HepG2 (cell line): ENCODE measurements around the gene KIF17. TPM values are rescaled to one million over a fixed set of nuclear protein-coding genes. Genes with fewer than 3 reads are reported as not detected.

Source experiments
- ETV5 ChIP-seq: IDR thresholded peaks from 2 replicates; pipeline ENCODE4 v1.6.1; 2018; ENCODE audit warnings: missing biosample characterization, missing genetic modification reagents, inconsistent platforms, borderline replicate concordance
- GABPA ChIP-seq, 2 experiments: IDR thresholded peaks; 2 replicates each; pipeline ENCODE4 v1.6.1; 2011 to 2016; ENCODE audit warnings: low read depth in 2 of 2, low read length in 1 of 2, missing biosample characterization in 1 of 2, missing genetic modification characterization in 1 of 2
- RAD21 ChIP-seq: fragments of 450-650 bp; formaldehyde crosslinking; IDR thresholded peaks from 2 replicates; pipeline ENCODE4 v1.5.0; 2020; ENCODE audit warnings: mild to moderate bottlenecking
- RBM39 ChIP-seq: fragments of 200-400 bp; formaldehyde crosslinking; IDR thresholded peaks from one replicate; pipeline ENCODE4 v1.6.1; 2018; ENCODE audit warnings: antibody characterized with exemption, mild to moderate bottlenecking, low read depth, low read length; ENCODE audit not compliant: poor library complexity, severe bottlenecking
- TP53 ChIP-seq: sonication (generic); formaldehyde crosslinking; conservative IDR thresholded peaks from 2 replicates; pipeline ENCODE4 v1.4.0; 2020; ENCODE audit warnings: missing genetic modification reagents
- XBP1 ChIP-seq: sonication (generic); formaldehyde crosslinking; IDR thresholded peaks from 2 replicates; pipeline ENCODE4 v1.5.0; 2020; ENCODE audit warnings: missing genetic modification reagents
- ZNF205 ChIP-seq: IDR thresholded peaks from 2 replicates; pipeline ENCODE4 v1.6.1; 2018; ENCODE audit warnings: missing biosample characterization, missing genetic modification reagents
- ZNF431 ChIP-seq: sonication (generic); formaldehyde crosslinking; IDR thresholded peaks from 2 replicates; pipeline ENCODE4 v1.9.0; 2022; ENCODE audit warnings: missing genetic modification reagents, low read depth, mild to moderate bottlenecking, borderline replicate concordance
- ZNF766 ChIP-seq: sonication (generic); formaldehyde crosslinking; IDR thresholded peaks from 2 replicates; pipeline ENCODE4 v1.5.0; 2020; ENCODE audit warnings: missing genetic modification reagents, borderline replicate concordance
- ZNF878 ChIP-seq: sonication (generic); formaldehyde crosslinking; IDR thresholded peaks from 2 replicates; pipeline ENCODE4 v1.8.1; 2023; ENCODE audit warnings: mild to moderate bottlenecking, missing genetic modification reagents, moderate library complexity
- polyA plus RNA-seq, 8 experiments: library from polyadenylated mRNA; depleted of rRNA in 3 of 8; stranded (reverse) in 7 of 8; unstranded in 1 of 8; fragments of >200 nt; fragmentation: Illumina TruSeq in 4 of 8; extraction: Trizol in 4 of 8; gene quantifications; 2 replicates each; pipeline versions ENCODE4 v1.2.1 to v1.2.3, GENCODE V29; 2011 to 2016; ENCODE audit warnings: low read depth in 4 of 8, missing spikeins in 1 of 8, mixed read lengths in 1 of 8; ENCODE audit not compliant: insufficient read depth in 1 of 8
- total RNA-seq, 5 experiments: library from RNA; depleted of rRNA; stranded (reverse); fragments of >200 nt; fragmentation: Illumina TruSeq; extraction: Trizol; gene quantifications; 2 replicates each; pipeline ENCODE4 v1.2.3, GENCODE V29; 2016; ENCODE audit warnings: low read depth in 1 of 5
- TF ChIP-seq, protein P1 (sequence below): sonication (generic); formaldehyde crosslinking; IDR thresholded peaks from 2 replicates; pipeline ENCODE4 v1.8.0; 2022; ENCODE audit warnings: mild to moderate bottlenecking, missing genetic modification reagents, borderline replicate concordance
- TF ChIP-seq, protein P2 (sequence below): sonication (generic); formaldehyde crosslinking; IDR thresholded peaks from 2 replicates; pipeline ENCODE4 v1.4.0; 2020; ENCODE audit warnings: missing genetic modification reagents
- TF ChIP-seq, protein P3 (sequence below): sonication (generic); formaldehyde crosslinking; IDR thresholded peaks from 2 replicates; pipeline ENCODE4 v1.5.1; 2020; ENCODE audit warnings: missing genetic modification reagents, mild to moderate bottlenecking, borderline replicate concordance
- TF ChIP-seq, protein P4 (sequence below): sonication (generic); formaldehyde crosslinking; IDR thresholded peaks from 2 replicates; pipeline ENCODE4 v1.4.0; 2020; ENCODE audit warnings: missing genetic modification reagents
- TF ChIP-seq, protein P5 (sequence below): sonication (generic); formaldehyde crosslinking; IDR thresholded peaks from 2 replicates; pipeline ENCODE4 v1.5.0; 2020; ENCODE audit warnings: mild to moderate bottlenecking, missing genetic modification reagents, borderline replicate concordance

The KIF17 gene
- total and polyA plus RNA-seq, 2 of the 13 experiments (the other 11 are each of a cell fraction or from before 2014, with no cell fraction given): 0.24 to 0.44 TPM

DNA sequence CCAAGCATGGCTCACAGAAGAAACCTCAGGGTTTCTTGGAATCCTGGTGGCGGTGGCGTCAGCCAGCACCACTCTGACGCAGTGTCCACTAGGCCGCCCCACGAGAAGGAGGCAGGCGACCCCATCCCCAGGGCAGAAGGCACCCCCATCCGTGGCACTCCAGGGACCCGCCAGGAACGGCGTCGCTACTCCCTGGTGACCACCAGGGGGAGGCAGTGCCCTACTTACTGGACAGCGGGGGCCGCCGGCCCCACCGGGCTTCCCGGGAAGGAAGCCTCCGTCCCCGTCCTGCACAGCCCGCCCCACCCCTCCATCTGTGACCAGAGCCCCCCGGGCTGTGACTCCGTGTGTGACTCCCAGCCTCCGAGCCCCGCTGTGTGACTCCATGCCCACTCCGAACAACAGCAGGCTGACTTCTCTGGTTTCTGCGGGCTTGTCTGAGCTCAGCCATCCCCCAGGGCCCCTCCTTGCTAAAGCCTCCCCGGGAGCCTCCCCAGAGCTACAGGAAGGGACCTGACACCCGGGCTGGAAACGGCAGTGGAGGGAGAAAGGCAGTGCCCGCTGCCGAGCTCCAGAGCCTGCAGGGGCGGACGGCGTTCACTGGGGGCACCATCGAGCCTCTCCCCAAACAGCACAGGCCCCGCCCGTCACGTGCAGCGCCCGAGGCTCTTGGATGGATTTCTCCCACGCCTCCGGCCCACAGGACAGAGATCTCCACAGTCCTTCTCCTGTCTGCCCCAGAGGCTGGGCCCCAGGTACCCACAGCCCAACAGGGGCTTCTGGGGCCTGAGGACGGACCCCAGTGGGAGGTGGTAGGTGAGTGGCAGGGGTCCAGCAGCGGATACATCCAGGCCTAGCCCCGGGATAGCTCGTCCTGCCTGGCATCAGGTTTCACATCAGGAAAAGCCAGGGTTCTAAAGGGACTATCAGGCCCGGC, 21.1 kb downstream of the KIF17 start (continued):
- no peak for TF ChIP-seq ZNF431 (CRISPR knock-in tag)
- TF ChIP-seq, protein P1, sequence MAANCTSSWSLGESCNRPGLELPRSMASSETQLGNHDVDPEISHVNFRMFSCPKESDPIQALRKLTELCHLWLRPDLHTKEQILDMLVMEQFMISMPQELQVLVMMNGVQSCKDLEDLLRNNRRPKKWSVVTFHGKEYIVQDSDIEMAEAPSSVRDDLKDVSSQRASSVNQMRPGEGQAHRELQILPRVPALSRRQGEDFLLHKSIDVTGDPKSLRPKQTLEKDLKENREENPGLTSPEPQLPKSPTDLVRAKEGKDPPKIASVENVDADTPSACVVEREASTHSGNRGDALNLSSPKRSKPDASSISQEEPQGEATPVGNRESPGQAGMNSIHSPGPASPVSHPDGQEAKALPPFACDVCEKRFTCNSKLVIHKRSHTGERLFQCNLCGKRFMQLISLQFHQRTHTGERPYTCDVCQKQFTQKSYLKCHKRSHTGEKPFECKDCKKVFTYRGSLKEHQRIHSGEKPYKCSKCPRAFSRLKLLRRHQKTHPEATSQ (CRISPR knock-in tag): no peak
- no peak for TF ChIP-seq GABPA (IDR thresholded peaks at IDR 0.05; ENCODE audit: low read depth, low read length)
- 0 out of 2 replicates have a peak, but pooled peaks have one; percentile 19 for TF ChIP-seq GABPA (CRISPR knock-in tag; IDR thresholded peaks at IDR 0.05; ENCODE audit: low read depth)
- peak; percentile 72; the same call in 1 of the 2 replicates for TF ChIP-seq ZNF878 (CRISPR knock-in tag)
- TF ChIP-seq, protein P2, sequence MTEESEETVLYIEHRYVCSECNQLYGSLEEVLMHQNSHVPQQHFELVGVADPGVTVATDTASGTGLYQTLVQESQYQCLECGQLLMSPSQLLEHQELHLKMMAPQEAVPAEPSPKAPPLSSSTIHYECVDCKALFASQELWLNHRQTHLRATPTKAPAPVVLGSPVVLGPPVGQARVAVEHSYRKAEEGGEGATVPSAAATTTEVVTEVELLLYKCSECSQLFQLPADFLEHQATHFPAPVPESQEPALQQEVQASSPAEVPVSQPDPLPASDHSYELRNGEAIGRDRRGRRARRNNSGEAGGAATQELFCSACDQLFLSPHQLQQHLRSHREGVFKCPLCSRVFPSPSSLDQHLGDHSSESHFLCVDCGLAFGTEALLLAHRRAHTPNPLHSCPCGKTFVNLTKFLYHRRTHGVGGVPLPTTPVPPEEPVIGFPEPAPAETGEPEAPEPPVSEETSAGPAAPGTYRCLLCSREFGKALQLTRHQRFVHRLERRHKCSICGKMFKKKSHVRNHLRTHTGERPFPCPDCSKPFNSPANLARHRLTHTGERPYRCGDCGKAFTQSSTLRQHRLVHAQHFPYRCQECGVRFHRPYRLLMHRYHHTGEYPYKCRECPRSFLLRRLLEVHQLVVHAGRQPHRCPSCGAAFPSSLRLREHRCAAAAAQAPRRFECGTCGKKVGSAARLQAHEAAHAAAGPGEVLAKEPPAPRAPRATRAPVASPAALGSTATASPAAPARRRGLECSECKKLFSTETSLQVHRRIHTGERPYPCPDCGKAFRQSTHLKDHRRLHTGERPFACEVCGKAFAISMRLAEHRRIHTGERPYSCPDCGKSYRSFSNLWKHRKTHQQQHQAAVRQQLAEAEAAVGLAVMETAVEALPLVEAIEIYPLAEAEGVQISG (CRISPR knock-in tag): 0 out of 2 replicates have a peak, but pooled peaks have one; percentile 17
- TF ChIP-seq, protein P3, sequence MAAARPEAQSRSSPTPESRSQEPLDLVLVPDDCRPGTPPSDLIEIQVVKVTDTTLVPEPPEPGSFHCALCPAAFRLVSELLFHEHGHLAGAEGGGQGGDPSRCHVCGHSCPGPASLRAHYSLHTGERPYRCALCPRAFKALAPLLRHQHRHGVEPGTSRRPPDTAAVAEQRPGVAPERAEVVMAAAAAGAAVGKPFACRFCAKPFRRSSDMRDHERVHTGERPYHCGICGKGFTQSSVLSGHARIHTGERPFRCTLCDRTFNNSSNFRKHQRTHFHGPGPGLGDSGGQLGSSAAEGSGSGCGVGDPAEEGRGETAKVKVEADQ: 0 out of 2 replicates have a peak, but pooled peaks have one; percentile 46
- TF ChIP-seq, protein P4, sequence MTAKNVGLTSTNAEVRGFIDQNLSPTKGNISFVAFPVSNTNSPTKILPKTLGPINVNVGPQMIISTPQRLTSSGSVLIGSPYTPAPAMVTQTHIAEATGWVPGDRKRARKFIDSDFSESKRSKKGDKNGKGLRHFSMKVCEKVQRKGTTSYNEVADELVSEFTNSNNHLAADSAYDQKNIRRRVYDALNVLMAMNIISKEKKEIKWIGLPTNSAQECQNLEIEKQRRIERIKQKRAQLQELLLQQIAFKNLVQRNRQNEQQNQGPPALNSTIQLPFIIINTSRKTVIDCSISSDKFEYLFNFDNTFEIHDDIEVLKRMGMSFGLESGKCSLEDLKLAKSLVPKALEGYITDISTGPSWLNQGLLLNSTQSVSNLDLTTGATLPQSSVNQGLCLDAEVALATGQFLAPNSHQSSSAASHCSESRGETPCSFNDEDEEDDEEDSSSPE (CRISPR knock-in tag): peak; percentile 57
- TF ChIP-seq ETV5 (CRISPR knock-in tag): no peak
- TF ChIP-seq XBP1 (CRISPR knock-in tag): no peak
- TF ChIP-seq ZNF205 (CRISPR knock-in tag): no peak
- TF ChIP-seq, protein P5, sequence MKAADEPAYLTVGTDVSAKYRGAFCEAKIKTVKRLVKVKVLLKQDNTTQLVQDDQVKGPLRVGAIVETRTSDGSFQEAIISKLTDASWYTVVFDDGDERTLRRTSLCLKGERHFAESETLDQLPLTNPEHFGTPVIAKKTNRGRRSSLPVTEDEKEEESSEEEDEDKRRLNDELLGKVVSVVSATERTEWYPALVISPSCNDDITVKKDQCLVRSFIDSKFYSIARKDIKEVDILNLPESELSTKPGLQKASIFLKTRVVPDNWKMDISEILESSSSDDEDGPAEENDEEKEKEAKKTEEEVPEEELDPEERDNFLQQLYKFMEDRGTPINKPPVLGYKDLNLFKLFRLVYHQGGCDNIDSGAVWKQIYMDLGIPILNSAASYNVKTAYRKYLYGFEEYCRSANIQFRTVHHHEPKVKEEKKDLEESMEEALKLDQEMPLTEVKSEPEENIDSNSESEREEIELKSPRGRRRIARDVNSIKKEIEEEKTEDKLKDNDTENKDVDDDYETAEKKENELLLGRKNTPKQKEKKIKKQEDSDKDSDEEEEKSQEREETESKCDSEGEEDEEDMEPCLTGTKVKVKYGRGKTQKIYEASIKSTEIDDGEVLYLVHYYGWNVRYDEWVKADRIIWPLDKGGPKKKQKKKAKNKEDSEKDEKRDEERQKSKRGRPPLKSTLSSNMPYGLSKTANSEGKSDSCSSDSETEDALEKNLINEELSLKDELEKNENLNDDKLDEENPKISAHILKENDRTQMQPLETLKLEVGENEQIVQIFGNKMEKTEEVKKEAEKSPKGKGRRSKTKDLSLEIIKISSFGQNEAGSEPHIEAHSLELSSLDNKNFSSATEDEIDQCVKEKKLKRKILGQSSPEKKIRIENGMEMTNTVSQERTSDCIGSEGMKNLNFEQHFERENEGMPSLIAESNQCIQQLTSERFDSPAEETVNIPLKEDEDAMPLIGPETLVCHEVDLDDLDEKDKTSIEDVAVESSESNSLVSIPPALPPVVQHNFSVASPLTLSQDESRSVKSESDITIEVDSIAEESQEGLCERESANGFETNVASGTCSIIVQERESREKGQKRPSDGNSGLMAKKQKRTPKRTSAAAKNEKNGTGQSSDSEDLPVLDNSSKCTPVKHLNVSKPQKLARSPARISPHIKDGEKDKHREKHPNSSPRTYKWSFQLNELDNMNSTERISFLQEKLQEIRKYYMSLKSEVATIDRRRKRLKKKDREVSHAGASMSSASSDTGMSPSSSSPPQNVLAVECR (CRISPR knock-in tag): peak; percentile 20; the same call in 1 of the 2 replicates
- peak; percentile 46; the same call in 1 of the 2 replicates for TF ChIP-seq ZNF766 (CRISPR knock-in tag)
- peak; percentile 90 for TF ChIP-seq RAD21 (CRISPR knock-in tag)
- TF ChIP-seq RBM39: peak; percentile 73
- no peak; the same call in 1 of the 2 replicates for TF ChIP-seq TP53 (CRISPR knock-in tag)
